ENCODE results near the gene TAF8.

GRCh38 chr6:42093582-42094329, 43.4 kb downstream of the TAF8 start:
- no peak for TF ChIP-seq CTCF (IDR thresholded peaks at IDR 0.05; ENCODE audit: low read length)
- no peak for TF ChIP-seq EZH2 (optimal IDR thresholded peaks at IDR 0.05; ENCODE audit: low read depth, low read length)
- no peak for TF ChIP-seq EZH2phosphoT487 (IDR thresholded peaks at IDR 0.05; ENCODE audit: low read length)

Measured in MM.1S (cell line).